Stimulated activated CD8-positive, alpha-beta memory T cell treated with anti-CD3 and anti-CD28 coated beads, Interleukin-15, amount 100 ng/mL, for 48 hours (primary cell): Measurements from ENCODE around the gene DTX4.
"Not testable (repeated sequence)": the region's sequence is repeated elsewhere in the genome, so short reads cannot be mapped to it uniquely, and the experiment has no call there.

ENCODE experiments used
- DNase-seq, 2 donors: peaks; one replicate each; pipeline ENCODE4 v3.0.0-alpha.2; 2020; ENCODE audit warnings: low read depth in 2 of 2

Gene DTX4

DNA sequence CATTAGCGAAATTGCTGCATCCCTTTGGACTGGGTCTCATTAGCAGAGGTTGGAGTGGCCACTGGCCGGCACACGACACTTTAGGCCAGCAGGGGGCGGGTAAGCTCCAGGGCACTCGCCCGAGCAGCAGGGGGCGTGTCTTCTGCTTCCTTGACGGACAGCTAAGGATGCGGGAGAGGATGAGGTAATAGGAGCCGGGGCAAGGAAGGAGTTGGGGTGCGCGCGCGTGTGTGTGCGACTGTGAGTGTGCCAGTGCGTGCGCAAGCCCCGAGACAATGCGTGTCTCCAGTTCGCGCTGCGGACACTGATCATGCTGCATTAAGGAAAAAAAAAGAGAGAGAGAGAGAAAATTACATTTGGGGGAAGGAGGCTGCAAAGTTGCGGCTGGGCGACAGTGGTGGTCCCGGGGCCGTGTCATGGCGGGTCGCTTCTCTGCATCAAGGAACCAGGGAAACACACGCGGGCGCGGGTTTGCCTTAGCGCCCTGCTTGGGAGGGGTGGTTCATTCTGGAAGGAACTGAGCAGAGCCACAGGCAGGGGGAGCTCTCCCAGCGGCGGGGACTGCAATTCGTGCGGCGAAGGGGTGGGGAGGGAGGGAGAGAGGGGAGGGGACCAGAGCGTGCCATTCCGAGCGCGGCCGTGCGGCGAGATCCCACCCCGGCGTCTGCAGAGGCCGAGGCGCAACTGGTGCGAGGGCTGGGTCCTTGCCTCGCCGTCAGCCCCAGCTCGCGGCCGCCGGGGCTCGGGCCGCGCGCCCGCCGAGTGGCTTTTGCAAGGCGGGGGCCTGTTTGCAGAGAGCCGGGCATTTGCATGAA is at the start of gene DTX4:
DTX4 (plus strand) TSS at position 625 of the 815 bp plus-strand sequence. CDS start 464 bp downstream, outside the sequence.
- peak; percentile 79 to 81 for DNase-seq

DNA sequence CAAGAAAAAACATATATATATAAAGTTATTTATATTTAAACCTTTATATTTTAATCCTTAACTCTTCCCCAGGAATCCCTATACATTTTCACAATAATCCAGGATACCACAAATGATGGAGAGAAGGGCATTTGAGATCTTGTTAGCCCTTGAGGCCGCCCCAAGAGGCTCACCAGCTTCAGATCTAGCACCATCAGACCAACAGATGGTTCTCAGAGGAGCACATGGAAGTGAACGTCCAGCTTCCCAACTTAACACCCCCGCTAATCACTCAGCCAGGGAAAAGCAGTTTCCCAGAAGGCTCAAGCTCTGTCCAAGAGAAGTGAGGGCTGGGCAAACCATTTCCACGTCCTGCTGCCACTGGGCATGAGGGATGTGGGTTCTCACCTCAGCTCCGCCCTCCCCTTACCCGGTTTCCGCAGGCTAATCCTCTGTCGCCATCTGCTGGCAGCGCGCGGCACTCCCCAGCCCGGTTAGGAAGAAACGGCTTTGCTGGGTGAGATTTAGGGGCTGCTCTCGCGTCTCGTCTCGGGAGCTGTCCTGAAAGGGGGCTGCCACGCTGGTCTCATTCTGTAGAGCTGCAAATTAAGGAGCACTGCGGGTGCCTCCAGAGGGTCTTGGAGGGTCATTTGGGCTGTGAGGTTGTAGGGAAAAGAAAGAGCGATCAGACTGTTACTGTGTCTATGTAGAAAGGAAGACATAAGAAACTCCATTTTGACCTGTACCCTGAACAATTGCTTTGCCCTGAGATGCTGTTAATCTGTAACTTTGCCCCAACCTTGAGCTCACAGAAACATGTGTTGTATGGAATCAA is 36.1 kb upstream of the DTX4 start:
- DNase-seq = peak; percentile 70 to 74

DNA sequence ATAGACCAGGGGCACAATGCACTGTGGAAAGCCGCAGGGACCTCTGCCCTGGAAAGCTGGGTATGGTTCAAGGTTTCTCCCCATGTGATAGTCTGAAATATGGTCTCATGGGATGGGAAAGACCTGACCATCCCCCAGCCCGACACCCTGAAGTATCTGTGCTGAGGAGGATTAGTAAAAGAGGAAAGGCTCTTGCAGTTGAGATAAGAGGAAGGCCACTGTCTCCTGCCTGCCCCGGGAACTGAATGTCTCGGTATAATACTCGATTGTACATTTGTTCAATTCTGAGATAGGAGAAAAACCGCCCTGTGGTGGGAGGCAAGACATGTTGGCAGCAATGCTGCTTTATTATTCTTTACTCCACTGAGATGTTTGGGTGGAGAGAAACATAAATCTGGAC is 35.4 kb upstream of the DTX4 start:
- not testable (repeated sequence) for DNase-seq

DNA sequence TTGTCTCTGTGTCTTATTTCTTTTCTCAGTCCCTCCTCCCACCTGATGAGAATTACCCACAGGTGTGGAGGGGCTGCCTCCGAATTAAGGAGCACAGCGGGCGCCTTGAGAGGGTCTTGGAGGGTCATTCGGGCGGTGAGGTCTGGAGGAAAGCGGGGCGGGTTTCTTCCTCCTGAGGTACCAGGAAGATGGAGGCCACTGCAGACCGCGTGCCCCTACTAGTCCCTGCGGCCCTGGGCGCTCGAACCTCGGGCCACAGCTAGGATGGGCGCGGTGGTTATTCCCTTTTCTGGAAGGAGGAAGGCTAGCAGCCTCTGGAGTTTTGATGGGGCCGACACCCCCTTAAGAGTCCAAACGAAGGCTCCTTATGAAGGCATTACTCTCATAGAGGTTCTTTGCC is 34.7 kb upstream of the DTX4 start:
- DNase-seq = no peak

DNA sequence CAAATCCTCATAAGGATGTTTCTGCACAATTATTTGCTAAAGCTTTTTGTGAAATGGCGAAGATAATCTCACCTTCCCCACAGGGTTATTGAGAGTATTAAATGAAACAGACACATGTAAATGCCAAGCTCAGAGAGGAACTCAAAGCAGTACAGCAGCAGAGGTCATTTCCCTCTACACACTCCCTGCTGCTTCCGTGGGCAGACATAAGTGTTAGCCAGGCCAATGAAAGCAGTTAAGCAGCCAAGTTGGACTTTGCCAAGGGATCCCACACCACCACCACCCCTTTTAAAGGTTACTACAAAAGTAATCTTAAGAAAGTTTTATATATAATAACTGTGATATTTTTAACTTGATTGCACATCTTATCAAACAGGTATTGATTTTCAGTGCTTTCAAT is 33.3 kb upstream of the DTX4 start:
- DNase-seq = no peak

- DNase-seq = no peak
Observed at GRCh38 chr11:59141191-59141590, 30.7 kb upstream of the DTX4 start.

DNA sequence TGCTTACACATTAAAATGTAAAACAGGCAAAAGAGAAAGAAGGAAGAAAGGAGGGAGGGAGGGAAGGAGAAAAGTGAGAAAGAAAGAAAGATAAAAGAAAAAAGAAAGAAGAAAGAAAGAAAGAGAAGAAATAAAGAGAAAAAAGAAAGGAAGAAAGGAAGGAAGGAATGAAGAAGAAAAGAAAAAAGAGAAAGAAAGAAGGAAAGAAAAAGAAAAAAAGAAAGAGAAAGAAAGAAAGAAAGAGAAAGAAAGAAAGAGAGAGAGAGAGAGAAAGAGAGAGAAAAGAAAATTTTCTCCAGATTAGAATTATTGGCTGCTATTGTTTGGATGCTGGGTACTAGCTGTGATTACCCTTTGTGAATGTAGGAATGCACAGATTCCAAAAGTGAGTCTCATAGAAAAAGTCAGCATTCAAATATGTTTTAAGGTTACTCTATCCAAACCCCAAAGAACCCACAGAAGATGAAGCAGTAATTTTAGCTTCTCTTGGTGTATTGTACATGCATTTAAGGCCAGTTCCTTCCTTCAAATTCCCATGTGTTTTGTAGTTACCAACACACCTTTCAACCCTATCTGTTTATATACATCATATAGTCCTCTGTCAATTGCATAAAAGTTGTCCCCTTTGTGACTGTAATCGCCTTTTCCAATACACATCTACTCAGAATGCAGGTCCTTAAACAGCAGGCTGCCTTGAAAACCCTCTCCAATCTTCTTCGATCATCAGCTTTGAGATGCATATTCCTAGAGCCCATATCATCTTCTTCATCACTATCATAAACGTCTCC is 30.1 kb upstream of the DTX4 start:
- no peak for DNase-seq

DNA sequence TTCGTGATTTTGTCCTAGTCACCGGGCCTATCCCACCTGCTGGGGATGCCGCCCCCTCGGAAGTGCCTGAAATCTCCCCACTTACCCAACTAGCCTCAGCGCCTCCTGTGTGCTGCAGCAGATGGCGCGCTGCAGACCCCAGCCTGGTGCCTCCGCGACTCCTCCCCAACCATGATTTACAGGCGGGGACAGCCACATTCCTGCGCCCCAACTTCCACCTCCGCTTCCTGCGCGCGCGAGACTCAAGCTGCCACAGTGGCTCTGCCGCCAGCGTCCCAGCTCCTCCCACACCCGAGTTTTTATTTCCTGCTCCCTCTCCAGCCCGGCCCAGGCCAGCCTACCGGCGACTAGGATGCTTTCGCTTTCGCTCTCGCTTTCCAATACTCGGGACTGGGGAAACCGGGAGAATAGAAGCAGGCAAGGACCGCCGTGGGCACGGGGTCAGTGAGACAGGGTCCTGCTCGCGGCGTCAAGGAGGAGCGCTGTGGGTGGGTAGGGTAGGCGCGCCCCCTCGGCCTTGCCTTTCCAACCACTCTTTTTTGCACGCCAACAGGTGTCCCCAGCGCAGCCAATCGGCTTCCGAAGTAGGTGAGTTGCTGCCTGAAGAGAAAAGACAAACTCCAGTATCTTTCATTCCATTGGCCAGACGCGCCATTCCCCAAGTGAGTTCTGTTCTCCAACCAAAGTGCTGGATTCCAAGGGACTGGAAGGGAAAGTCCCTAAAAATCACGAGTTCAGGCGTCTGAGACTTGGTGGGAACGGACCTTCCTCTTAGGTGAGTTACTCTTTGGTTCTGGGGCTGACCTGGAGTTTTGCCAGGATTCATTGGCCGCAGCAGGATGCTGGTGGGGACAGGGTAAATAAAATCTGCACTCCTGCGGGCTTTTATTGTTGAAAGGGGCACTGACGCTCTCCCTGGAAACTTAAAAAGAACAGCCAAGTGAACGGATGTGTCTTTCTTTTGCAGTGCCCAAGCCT is 29.1 kb upstream of the DTX4 start, which contains the start of gene FAM111A:
FAM111A (plus strand) TSS at position 327 of the 978 bp plus-strand sequence. CDS start 6,017 bp downstream, outside the sequence.
- peak; percentile 77 to 80 for DNase-seq

DNA sequence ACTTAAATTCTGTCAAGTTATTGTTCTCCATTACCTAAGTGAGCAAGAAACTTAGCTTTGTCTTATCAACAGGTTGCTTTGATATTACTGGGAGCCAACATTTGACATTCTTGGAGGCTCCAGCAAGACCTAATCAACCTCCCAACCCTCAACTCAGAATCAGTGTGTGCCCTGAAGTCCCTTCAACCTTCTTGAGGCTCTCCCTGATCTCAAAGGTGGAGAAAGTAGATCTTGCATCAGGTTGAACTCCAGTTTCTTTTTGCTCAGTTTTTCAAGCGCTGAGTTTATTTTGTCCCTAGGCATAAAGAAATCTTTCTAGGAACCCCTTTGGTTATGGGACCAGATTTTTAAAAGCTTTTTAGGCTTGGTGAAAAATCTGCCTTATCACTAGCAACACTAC is 27.8 kb upstream of the DTX4 start:
- DNase-seq = no peak

GRCh38 chr11:59144579-59145345 is 27.2 kb upstream of the DTX4 start:
- DNase-seq = peak; percentile 60 to 69

DNA sequence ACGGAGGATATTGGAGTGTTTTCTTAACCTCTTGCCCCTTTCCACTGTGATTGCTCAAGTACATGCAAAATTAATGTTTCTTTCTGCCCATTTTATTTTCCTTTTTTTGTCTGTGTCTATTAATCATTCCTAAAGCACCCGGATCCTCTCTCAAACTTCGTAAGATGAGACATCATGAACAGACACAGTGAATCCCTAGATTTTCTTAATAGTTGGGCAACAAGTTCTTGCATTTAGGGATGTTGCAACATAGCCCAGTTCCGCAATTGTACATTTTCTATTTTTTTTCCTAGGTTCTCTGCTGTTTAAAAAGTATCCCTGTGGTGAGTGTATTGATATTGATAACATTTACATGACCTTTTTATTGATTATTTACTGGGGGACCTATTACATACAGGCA is 26.4 kb upstream of the DTX4 start:
- DNase-seq = no peak

- DNase-seq = no peak
Observed at GRCh38 chr11:59151761-59152160, 20.2 kb upstream of the DTX4 start.

GRCh38 chr11:59152312-59152951 is 19.5 kb upstream of the DTX4 start:
- DNase-seq = no peak

DNA sequence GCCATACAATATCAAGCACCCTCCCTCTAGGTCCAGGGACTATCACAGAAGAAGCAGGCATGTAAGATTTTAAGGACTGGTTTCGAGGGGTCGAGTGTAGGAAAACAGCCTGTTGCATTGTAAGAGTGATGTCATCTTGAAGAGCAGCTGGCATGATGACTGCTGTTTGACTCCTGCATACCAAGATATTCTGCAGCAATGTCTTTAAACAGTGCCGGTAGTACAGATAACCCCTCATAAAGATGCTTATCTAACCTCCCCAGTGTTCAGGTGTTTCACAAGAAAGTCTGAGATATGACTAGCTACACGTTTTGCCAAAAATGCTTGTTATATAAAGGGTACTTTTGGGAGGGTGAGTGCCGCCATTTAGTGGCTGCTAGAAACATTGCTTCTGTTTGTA is 17.3 kb upstream of the DTX4 start:
- DNase-seq = no peak

- no peak for DNase-seq
Observed at GRCh38 chr11:59157433-59157832, 14.5 kb upstream of the DTX4 start.

DNA sequence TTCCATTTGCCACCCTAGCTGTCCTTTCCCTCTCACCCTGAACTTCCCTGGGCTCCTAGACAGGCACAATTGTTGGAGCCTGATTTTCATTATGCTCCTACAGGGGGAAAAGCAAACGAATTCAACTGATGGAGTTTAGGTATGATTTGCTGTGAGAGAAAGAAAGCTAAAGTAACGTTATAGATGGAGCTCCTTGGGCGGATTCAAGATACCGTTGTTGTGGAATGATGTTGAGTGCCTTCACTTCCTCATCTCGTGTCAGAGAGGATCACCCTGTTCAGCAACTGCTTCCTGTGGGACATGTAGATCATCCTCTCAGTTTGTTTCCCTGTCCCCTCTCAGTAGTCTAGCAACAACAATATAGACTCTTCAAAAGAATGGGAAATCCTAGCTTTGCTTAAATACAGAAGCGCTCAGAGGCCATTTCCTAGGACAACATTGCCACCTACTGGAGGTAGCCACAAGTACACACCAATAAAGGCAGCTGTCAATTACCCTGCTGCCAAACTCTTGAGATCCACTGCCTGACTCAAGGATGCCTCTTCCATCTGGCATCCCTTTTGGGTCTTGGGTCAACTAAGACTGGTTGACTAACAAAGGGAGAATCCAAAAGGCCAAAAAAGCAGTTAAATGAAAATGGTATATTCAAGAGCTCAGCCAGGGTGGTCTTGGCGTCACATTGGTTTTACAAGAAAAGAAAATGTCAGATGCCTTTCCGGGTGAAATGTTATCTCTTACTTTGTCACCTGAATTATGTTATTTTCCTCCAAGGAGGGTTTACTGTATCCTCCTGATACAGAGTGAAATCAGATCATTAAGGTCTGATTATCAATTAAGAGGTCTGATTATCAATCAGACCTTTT is 13.5 kb upstream of the DTX4 start:
- DNase-seq = no peak

- no peak for DNase-seq
Observed at GRCh38 chr11:59164028-59164427, 7.9 kb upstream of the DTX4 start.

DNA sequence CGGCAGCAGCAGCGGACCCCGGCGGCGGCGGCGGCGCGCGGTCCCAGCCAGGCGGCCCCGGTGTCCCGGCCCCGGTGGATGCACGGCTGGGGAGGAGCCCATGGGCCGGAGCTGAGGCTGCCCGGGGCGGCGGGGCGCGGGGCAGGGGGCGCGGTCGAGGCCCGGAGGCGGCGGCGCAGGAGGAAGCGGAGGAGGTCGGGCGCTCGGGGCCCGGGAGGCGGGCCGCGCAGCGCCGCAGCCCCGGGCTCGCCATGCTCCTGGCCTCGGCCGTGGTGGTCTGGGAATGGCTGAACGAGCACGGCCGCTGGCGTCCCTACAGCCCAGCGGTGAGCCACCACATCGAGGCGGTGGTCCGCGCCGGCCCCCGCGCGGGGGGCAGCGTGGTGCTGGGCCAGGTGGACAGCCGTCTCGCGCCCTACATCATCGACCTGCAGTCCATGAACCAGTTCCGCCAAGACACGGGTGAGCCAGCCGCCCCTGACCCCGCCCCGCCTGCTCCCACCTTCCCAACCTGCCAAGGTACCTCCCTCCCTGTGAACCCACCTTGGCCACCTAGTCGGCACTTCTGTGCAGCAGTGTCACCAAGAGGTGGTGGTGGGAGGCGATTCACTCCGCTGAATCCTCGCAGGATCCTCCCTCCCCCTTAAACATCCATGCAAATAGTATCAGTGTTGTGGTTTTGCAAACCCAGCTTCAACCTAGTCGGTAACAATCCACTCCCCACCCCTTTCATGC is 580 bp downstream of the DTX4 start:
- no peak for DNase-seq
